Measurements from ENCODE around the gene OGG1. TPM values are rescaled to one million over a fixed set of nuclear protein-coding genes. Genes with fewer than 3 reads are reported as not detected.

Gene OGG1
- total RNA-seq, 1 experiment from 2014 or later = 38.7 TPM

GRCh38 chr3:9806137-9806536, 56.4 kb downstream of the OGG1 start:
- Histone ChIP-seq H3K36me3 (ENCODE audit: low read depth, low read length) (peaks cover 40% of the 10 kb centered on the region), H3K27ac (ENCODE audit: low read length) (no peak overlapping the region), H3K79me2 (ENCODE audit: low read length) (no peaks in the 10 kb centered on the region), H3F3A (ENCODE audit: low read length, unreplicated experiment) (peaks cover 8% of the 10 kb centered on the region), H3K4me1 (ENCODE audit: insufficient read depth, low read length) (peaks cover 19% of the 10 kb centered on the region), H3K9ac (ENCODE audit: low read length) (no peak overlapping the region), H3K9me2 (replicated peaks; ENCODE audit: low read length) (no peaks in the 10 kb centered on the region), H3K9me3 (ENCODE audit: low read length) (no peaks in the 10 kb centered on the region), H3K27me3 (ENCODE audit: low read length) (no peaks in the 10 kb centered on the region), H3K4me3 (ENCODE audit: low read length) (no peak overlapping the region), H4K20me1 (ENCODE audit: low read length) (no peaks in the 10 kb centered on the region), H3K4me2 (ENCODE audit: low read length) (no peak overlapping the region), H2AFZ (ENCODE audit: low read length) (no peak overlapping the region)
- ChIA-PET POLR2A (ENCODE audit: unreplicated experiment) (interaction anchor here (0.6 kb wide), 1 partner anchor 441 kb away, joined by 3 read pairs; no protein-coding TSS in a partner anchor), CTCF (no interaction called here)
- no peak for TF ChIP-seq EZH2 (IDR thresholded peaks at IDR 0.05; ENCODE audit: low read length, unreplicated experiment)
- TF ChIP-seq, protein P1, sequence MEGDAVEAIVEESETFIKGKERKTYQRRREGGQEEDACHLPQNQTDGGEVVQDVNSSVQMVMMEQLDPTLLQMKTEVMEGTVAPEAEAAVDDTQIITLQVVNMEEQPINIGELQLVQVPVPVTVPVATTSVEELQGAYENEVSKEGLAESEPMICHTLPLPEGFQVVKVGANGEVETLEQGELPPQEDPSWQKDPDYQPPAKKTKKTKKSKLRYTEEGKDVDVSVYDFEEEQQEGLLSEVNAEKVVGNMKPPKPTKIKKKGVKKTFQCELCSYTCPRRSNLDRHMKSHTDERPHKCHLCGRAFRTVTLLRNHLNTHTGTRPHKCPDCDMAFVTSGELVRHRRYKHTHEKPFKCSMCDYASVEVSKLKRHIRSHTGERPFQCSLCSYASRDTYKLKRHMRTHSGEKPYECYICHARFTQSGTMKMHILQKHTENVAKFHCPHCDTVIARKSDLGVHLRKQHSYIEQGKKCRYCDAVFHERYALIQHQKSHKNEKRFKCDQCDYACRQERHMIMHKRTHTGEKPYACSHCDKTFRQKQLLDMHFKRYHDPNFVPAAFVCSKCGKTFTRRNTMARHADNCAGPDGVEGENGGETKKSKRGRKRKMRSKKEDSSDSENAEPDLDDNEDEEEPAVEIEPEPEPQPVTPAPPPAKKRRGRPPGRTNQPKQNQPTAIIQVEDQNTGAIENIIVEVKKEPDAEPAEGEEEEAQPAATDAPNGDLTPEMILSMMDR (conservative IDR thresholded peaks at IDR 0.05; ENCODE audit: low read depth, low read length) = no peak
- no peak for TF ChIP-seq EZH2phosphoT487 (IDR thresholded peaks at IDR 0.05; ENCODE audit: borderline replicate concordance, low read length)
- intact Hi-C loops (cut with micrococcal nuclease) = no loop called here
- DNase-seq = no peak
- ATAC-seq = no peak
- no TSS peak for BruUV-seq (replicated peaks)

Other genes with a start within 250 kb of the OGG1 start
- gene LHFPL4, start 196.1 kb upstream of the OGG1 start, total RNA-seq (2014; rRNA removed) = not detected in 2 replicates
- gene MTMR14, start 100.4 kb upstream of the OGG1 start, total RNA-seq (2014; rRNA removed) = 30.7 and 31.4 TPM in 2 replicates
- 0.07 TPM in 1 of 2 replicates, not detected in the other for gene CPNE9, start 46.1 kb upstream of the OGG1 start, total RNA-seq (2014; rRNA removed)
- gene BRPF1, start 18.2 kb upstream of the OGG1 start, total RNA-seq (2014; rRNA removed) = 27.0 and 29.8 TPM in 2 replicates
- gene CAMK1, start 20.0 kb downstream of the OGG1 start, total RNA-seq (2014; rRNA removed) = 36.6 and 53.2 TPM in 2 replicates
- 85.4 and 85.9 TPM in 2 replicates for gene TADA3, start 42.5 kb downstream of the OGG1 start, total RNA-seq (2014; rRNA removed)
- 131 and 223 TPM in 2 replicates for gene ARPC4, start 43.1 kb downstream of the OGG1 start, total RNA-seq (2014; rRNA removed)
- gene TTLL3, start 60.3 kb downstream of the OGG1 start, total RNA-seq (2014; rRNA removed) = 8.4 and 11.6 TPM in 2 replicates
- gene RPUSD3, start 94.1 kb downstream of the OGG1 start, total RNA-seq (2014; rRNA removed) = 54.1 and 76.1 TPM in 2 replicates
- not detected in 2 replicates for gene CIDEC, start 130.3 kb downstream of the OGG1 start, total RNA-seq (2014; rRNA removed)
- gene JAGN1, start 140.7 kb downstream of the OGG1 start, total RNA-seq (2014; rRNA removed) = 32.5 and 34.1 TPM in 2 replicates
- gene IL17RE, start 152.9 kb downstream of the OGG1 start, total RNA-seq (2014; rRNA removed) = 4.0 and 4.7 TPM in 2 replicates
- 116 and 138 TPM in 2 replicates for gene IL17RC, start 167.1 kb downstream of the OGG1 start, total RNA-seq (2014; rRNA removed)
- gene CRELD1, start 183.9 kb downstream of the OGG1 start, total RNA-seq (2014; rRNA removed) = 22.0 and 28.3 TPM in 2 replicates
- gene PRRT3, start 202.5 kb downstream of the OGG1 start, total RNA-seq (2014; rRNA removed) = 4.4 and 5.0 TPM in 2 replicates
- 55.8 and 77.1 TPM in 2 replicates for gene EMC3, start 236.9 kb downstream of the OGG1 start, total RNA-seq (2014; rRNA removed)

Measured in PC-3 (cell line).